ENCODE data around the gene SSTR3. TPM values are rescaled to one million over a fixed set of nuclear protein-coding genes. Genes with fewer than 3 reads are reported as not detected.
"Not testable (repeated sequence)": the region's sequence is repeated elsewhere in the genome, so short reads cannot be mapped to it uniquely, and the experiment has no call there.

The SSTR3 gene
- total and polyA plus RNA-seq, 2 of the 13 experiments (the other 11 are each of a cell fraction or from before 2014, with no cell fraction given), result 0.08 to 0.64 TPM

GRCh38 chr22:37170689-37171405, 41.4 kb downstream of the SSTR3 start:
- H4K20me1 ChIP-seq (ENCODE audit: insufficient read depth, low read length); in situ Hi-C loops (cut with HindIII; ENCODE audit: extremely low pct_ligation_motif_present, low pct_unique_long_range_greater_than_20kb); H3K9ac ChIP-seq (ENCODE audit: insufficient read depth, low read depth, low read length); DNase-seq (ENCODE audit: low spot score); CTCF ChIA-PET (ENCODE audit: low intra/inter-chr PET ratio, low total read pairs); H3K36me3 ChIP-seq (replicated peaks in 1 of 2; ENCODE audit: control insufficient read depth in 1 of 2, insufficient read depth in 2 of 2, low read length in 2 of 2); H3K79me2 ChIP-seq (ENCODE audit: insufficient read depth, low read length); H3K9me3 ChIP-seq (ENCODE audit: low read length); BruUV-seq (replicated peaks); H2AFZ ChIP-seq (ENCODE audit: low read length); FAIRE-seq; H3K27ac ChIP-seq (ENCODE audit: extremely low read length, insufficient read depth, low read length); intact Hi-C loops (cut with micrococcal nuclease; ENCODE audit: unreplicated experiment); H3K4me2 ChIP-seq (ENCODE audit: low read depth, low read length); ATAC-seq; H3K4me3 ChIP-seq (replicated peaks in 1 of 3; ENCODE audit: insufficient read depth in 1 of 3, low read depth in 2 of 3, low read length in 3 of 3): not testable (repeated sequence)
- peaks cover 2 to 27% of the 10 kb centered on the region in 2 experiments; a peak in 3 of 5 replicates for H3K27me3 ChIP-seq (ENCODE audit: control insufficient read depth in 1 of 2, insufficient read depth in 2 of 2, low read length in 2 of 2)
- POLR2A ChIA-PET, result interaction anchor here (0.7 kb wide), 1 partner anchor 26 kb away, joined by 3 read pairs; no protein-coding TSS in a partner anchor
- H3K4me1 ChIP-seq (ENCODE audit: insufficient read depth, low read length), result peaks cover 27% of the 10 kb centered on the region
- WGBS (ENCODE audit: low lambda C conversion rate), result 51% methylated on average over 16 of the region's 16 CpGs

GRCh38 chr22:37169947-37170688, 42.2 kb downstream of the SSTR3 start:
- 61% methylated on average over 6 of the region's 10 CpGs for WGBS (ENCODE audit: low lambda C conversion rate)
- intact Hi-C loops (cut with micrococcal nuclease; ENCODE audit: unreplicated experiment), result no loop called here
- Histone ChIP-seq H3K79me2 (ENCODE audit: insufficient read depth, low read length) (no peaks in the 10 kb centered on the region), H2AFZ (ENCODE audit: low read length) (no peak overlapping the region), H3K9me3 (ENCODE audit: low read length) (no peaks in the 10 kb centered on the region), H3K4me3 (replicated peaks in 1 of 3; ENCODE audit: insufficient read depth in 1 of 3, low read depth in 2 of 3, low read length in 3 of 3) (no peak overlapping the region), H3K27me3 (ENCODE audit: control insufficient read depth in 1 of 2, insufficient read depth in 2 of 2, low read length in 2 of 2) (peaks cover 1 to 20% of the 10 kb centered on the region in 2 experiments; a peak in 3 of 5 replicates), H3K27ac (ENCODE audit: extremely low read length, insufficient read depth, low read length) (no peak overlapping the region), H3K4me2 (ENCODE audit: low read depth, low read length) (no peak overlapping the region), H3K4me1 (ENCODE audit: insufficient read depth, low read length) (peaks cover 29% of the 10 kb centered on the region), H3K36me3 (replicated peaks in 1 of 2; ENCODE audit: control insufficient read depth in 1 of 2, insufficient read depth in 2 of 2, low read length in 2 of 2) (no peaks in the 10 kb centered on the region), H3K9ac (ENCODE audit: insufficient read depth, low read depth, low read length) (no peak overlapping the region), H4K20me1 (ENCODE audit: insufficient read depth, low read length) (no peaks in the 10 kb centered on the region)
- CTCF ChIA-PET (ENCODE audit: low intra/inter-chr PET ratio, low total read pairs), result no interaction called here
- ATAC-seq (no peak), DNase-seq (ENCODE audit: low spot score) (no peak), FAIRE-seq (no peak)
- no TSS peak for BruUV-seq (replicated peaks)
- in situ Hi-C loops (cut with HindIII; ENCODE audit: extremely low pct_ligation_motif_present, low pct_unique_long_range_greater_than_20kb), result no loop called here
- POLR2A ChIA-PET, result interaction anchor here (0.7 kb wide), 1 partner anchor 27 kb away, joined by 3 read pairs; no protein-coding TSS in a partner anchor
- TF ChIP-seq POLR2AphosphoS2 (IDR thresholded peaks at IDR 0.05; ENCODE audit: low read depth, low read length) (no peak), ZNF10 (CRISPR knock-in tag; IDR thresholded peaks at IDR 0.05; ENCODE audit: borderline replicate concordance, low read depth) (no peak), IRF9 (CRISPR knock-in tag; IDR thresholded peaks at IDR 0.05; ENCODE audit: borderline replicate concordance) (no peak), RAD51 (IDR thresholded peaks at IDR 0.05; ENCODE audit: borderline replicate concordance) (no peak), PRMT3 (CRISPR knock-in tag; IDR thresholded peaks at IDR 0.05; ENCODE audit: borderline replicate concordance, low read depth) (no peak), MBNL3 (CRISPR knock-in tag; conservative IDR thresholded peaks at IDR 0.05) (no peak), PCBP2 (optimal IDR thresholded peaks at IDR 0.05; ENCODE audit: low read depth, low read length, poor library complexity, severe bottlenecking) (no peak), ZNF563 (CRISPR knock-in tag; IDR thresholded peaks at IDR 0.05) (no peak), ZBTB26 (CRISPR knock-in tag; IDR thresholded peaks at IDR 0.05; ENCODE audit: borderline replicate concordance) (no peak), CC2D1A (CRISPR knock-in tag; IDR thresholded peaks at IDR 0.05) (no peak), NFIC (IDR thresholded peaks at IDR 0.05; ENCODE audit: low read length) (no peak), FOSL2 (CRISPR knock-in tag; IDR thresholded peaks at IDR 0.05) (no peak)
